A549 treated with GW870086 at 1 μM for 4 hours (cell line): ENCODE measurements around the gene F8. TPM values are rescaled to one million over a fixed set of nuclear protein-coding genes. Genes with fewer than 3 reads are reported as not detected.

ENCODE experiments used
- total RNA-seq: library from RNA; stranded (reverse); fragments of 200-300 nt; extraction: Qiagen RNA extraction; gene quantifications from 5 replicates; pipeline ENCODE4 v1.2.3, GENCODE V29; 2022; ENCODE audit warnings: low read depth

Gene F8
- total RNA-seq, result 4.0 to 4.9 TPM (median 4.3 TPM) in 5 replicates

DNA sequence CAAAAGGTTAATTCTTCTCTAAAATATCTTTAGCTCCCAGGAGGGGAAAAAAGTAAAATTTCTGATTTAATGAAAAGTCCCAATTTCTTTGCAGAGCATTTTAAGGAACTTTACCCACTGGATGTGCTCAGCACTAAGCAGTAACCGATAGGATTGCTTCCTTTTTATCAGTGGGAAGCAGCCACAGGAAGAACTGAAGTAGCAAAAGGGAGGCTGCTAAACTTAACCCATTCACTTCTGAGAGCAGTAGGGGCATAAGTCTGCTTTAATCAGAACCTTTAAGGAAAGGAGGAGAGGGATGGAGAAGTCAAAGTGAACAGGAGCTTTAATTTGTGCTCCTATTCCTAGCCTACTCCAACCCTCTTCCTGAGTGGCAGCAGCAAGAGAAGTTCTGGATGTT lies at the start of gene F8:
Gene F8 (minus strand): TSS at position 139 of the 400 bp plus-strand sequence. CDS start 171 bp downstream, outside the sequence.

DNA sequence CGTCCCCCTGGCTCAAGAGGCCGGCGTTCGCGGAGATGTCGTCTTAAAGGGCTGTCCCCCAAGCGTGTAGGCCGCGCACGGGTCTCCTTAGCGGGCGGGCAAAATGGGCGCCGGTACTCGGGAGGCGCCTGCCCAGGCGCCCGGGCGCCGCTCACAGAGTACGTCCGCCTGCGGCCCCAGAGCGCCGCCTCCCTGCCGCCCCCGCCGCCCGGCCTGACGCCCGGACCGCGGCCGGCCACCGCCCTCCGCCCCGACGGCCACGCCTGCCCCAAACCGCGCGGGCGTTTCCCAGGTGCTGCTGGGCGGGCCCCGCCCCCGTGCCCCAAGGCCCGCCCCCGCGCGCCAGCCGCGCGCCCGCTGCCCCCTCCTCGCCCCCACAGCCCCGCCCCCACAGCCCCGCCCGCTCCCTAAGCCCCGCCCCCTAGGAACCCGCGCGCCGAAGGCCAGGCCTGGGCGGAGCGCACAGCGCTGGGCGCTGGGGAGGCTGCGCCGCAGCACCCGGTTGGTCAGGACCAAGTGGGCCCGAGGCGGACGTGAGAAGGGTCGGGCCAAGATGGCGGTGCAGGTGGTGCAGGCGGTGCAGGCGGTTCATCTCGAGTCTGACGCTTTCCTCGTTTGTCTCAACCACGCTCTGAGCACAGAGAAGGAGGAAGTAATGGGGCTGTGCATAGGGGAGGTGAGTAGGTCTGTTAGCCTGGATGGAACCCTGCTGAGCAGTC lies 48.6 kb upstream of the F8 start, which contains the start of the genes BRCC3, CMC4 and MTCP1:
Gene BRCC3 (plus strand): TSS at position 534 of the 719 bp plus-strand sequence. CDS start 20 bp downstream, at position 554.
Gene CMC4 (minus strand): TSS at position 162 of the 719 bp plus-strand sequence. CDS start 7,113 bp downstream, outside the sequence.
Gene MTCP1 (minus strand): TSS at position 162 of the 719 bp plus-strand sequence. CDS start 5,126 bp downstream, outside the sequence.

DNA sequence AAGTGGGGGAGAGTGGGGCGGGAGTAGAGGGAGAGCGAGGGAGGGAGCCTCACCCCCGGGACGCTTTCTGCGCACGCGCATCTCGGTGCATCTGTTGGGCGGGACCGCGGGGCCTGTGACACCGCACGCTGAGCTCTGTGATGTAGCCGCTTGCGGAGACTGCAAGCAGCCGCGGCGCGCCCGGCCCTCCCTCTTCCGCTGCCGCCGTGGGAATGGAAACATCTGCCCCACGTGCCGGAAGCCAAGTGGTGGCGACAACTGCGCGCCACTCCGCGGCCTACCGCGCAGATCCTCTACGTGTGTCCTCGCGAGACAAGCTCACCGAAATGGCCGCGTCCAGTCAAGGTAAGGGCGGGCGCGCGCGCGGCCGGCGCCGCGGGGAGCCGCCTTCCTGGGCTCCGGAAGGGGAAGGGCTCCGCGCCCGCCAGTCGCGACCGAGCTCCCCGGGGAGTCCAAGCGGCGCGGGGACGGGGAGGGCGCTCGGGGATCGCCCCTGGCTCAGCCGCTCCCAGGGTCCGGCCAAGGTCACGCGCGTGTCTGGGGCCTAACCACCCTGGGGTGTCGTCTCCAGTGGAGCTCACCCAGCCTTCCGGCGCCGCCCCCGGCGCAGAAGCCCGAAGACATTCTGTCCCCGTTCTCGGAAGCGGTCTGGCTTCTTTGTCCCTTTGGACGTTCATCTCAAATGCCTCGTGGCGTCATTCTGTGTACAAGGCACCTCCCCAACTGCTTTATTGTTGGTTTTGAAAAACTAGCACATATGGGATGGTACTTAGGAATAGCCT lies 4.4 kb upstream of the F8 start, which contains the start of gene FUNDC2:
Gene FUNDC2 (plus strand): TSS at position 118 of the 782 bp plus-strand sequence. CDS start 95 bp downstream, at position 213.

DNA sequence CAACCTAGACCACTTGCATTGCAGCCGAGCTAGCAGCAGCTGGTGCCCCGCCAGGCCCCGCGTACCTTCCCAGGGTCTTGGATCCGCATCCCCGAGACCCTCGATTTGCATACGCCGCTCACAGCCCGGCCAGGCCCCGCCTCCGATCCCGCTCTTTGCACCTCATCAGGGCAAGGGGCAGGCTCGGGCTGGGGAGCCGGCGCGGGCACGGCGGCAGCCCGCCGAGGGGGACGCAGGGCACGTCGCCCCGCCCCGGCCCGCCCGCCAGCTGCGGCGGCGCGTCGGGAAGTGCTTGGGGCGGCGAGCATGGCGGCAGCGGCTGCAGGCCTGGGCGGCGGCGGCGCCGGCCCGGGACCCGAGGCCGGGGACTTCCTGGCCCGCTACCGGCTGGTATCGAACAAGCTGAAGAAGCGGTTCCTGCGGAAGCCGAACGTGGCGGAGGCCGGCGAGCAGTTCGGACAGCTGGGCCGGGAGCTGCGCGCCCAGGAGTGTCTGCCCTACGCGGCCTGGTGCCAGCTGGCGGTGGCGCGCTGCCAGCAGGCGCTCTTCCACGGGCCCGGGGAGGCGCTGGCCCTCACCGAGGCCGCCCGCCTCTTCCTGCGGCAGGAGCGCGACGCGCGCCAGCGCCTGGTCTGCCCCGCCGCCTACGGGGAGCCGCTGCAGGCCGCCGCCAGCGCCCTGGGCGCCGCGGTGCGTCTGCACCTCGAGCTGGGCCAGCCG lies 136.3 kb downstream of the F8 start, which contains the start of gene F8A1:
Gene F8A1 (plus strand): TSS at position 287 of the 720 bp plus-strand sequence. CDS start 20 bp downstream, at position 307.

DNA sequence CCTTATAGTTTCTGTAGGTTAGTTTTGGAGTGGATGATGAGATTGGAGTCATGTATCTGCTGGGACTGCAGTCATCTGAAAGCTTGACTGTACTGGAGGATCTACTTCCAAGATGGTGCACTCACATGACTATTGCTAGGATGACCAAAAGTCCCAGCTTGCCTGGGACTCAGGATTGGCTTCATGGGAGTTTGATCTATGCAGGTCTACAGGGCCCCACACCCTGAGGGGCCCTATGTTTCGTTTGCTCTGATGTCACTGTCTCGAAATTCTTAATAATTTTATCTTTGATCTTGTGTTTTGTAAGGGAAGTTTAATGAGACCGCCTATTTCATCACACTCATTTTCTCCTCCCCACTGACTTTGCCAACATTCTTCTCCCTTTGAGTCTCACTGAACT lies 188.0 kb downstream of the F8 start, which contains the start of gene SMIM9:
Gene SMIM9 (minus strand): TSS at position 101 of the 400 bp plus-strand sequence. CDS start 3,806 bp downstream, outside the sequence.

DNA sequence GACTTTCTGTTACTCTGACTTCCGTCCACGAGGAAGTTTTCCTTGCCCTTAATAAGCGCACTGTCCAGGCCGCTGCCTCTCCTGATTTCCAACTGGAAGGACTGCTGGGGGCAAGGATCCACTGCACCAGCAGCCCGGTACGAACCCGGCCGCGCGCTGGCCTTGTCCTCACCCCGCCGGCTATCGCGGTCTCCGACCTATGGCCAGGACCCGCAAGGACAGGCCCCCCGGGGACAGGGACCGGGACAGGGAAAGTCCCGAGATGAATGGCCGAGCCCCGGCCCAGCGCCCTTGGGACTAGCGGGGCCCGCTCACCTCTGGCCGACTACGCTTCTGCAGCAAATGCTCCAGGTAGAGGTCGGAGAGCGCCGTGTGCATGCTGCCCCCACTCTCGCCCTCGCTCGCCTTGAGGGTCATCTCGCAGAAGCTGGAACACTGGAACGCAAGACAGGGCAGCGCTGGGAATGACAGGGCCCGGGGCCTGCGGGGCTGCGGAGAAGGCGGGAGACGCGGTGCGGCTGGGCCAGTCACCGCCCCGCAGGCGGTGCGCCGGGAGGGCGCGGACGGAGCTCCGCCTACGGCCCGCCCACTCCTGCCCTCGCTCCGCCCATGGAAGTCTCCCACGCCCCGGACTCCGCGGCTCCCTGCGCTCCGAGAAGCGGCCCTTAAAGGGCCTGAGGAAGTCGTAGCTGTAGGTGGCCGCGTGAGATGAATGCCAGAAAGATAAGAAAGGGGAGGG lies 217.4 kb downstream of the F8 start, which contains the start of gene MPP1:
Gene MPP1 (minus strand): TSS at position 529 of the 739 bp plus-strand sequence. CDS start 112 bp downstream, at position 417.

Other genes with a start within 250 kb of the F8 start
- 17.6 to 21.1 TPM (median 20.2 TPM) in 5 replicates for gene MPP1, start 217.2 kb downstream of the F8 start, total RNA-seq
- gene SMIM9, start 188.1 kb downstream of the F8 start, total RNA-seq, result not detected in 5 replicates
- 60.9 to 97.2 TPM (median 83.6 TPM) in 5 replicates for gene F8A1, start 136.4 kb downstream of the F8 start, total RNA-seq
- 93.1 to 126 TPM (median 121 TPM) in 5 replicates for gene FUNDC2, start 4.1 kb upstream of the F8 start, total RNA-seq
- gene CMC4, start 48.4 kb upstream of the F8 start, total RNA-seq, result 12.8 to 18.2 TPM (median 16.7 TPM) in 5 replicates
- 17.4 to 23.6 TPM (median 18.5 TPM) in 5 replicates for gene MTCP1, start 48.4 kb upstream of the F8 start, total RNA-seq
- gene BRCC3, start 48.8 kb upstream of the F8 start, total RNA-seq, result 23.4 to 28.0 TPM (median 26.8 TPM) in 5 replicates
- gene VBP1, start 193.7 kb upstream of the F8 start, total RNA-seq, result 49.6 to 62.9 TPM (median 52.2 TPM) in 5 replicates
- gene RAB39B, start 241.8 kb upstream of the F8 start, total RNA-seq, result 0.55 to 0.69 TPM (median 0.60 TPM) in 5 replicates